Parathyroid adenoma (tissue), 2 donors: Measurements from ENCODE around the gene CCDC91.

ENCODE experiments used
- H2AFZ ChIP-seq: fragments of 300-600 bp; sonication (generic); one replicate; pipeline ENCODE4 v1.7.0; 2017; ENCODE audit warnings: antibody characterized with exemption, mild to moderate bottlenecking
- H3K27ac ChIP-seq: fragments of 300-600 bp; sonication (generic); one replicate; pipeline ENCODE4 v1.7.0; 2017
- H3K27me3 ChIP-seq: fragments of 300-600 bp; sonication (generic); one replicate; pipeline ENCODE4 v1.7.0; 2017; ENCODE audit warnings: low read length; ENCODE audit not compliant: control insufficient read depth, insufficient read depth
- H3K36me3 ChIP-seq: fragments of 300-600 bp; sonication (generic); one replicate; pipeline ENCODE4 v1.7.0; 2017; ENCODE audit warnings: low read length; ENCODE audit not compliant: control insufficient read depth, insufficient read depth
- H3K4me1 ChIP-seq: fragments of 300-600 bp; sonication (generic); one replicate; pipeline ENCODE4 v1.7.0; 2017; ENCODE audit warnings: control low read depth
- H3K4me2 ChIP-seq: fragments of 300-600 bp; sonication (generic); one replicate; pipeline ENCODE4 v1.7.0; 2017; ENCODE audit warnings: low read length
- H3K4me3 ChIP-seq: fragments of 300-600 bp; sonication (generic); one replicate; pipeline ENCODE4 v1.7.0; 2017; ENCODE audit warnings: low read depth, low read length
- H3K79me2 ChIP-seq: fragments of 300-600 bp; sonication (generic); one replicate; pipeline ENCODE4 v1.7.0; 2017; ENCODE audit warnings: control low read depth
- H3K9ac ChIP-seq: fragments of 300-600 bp; sonication (generic); one replicate; pipeline ENCODE4 v1.7.0; 2017; ENCODE audit warnings: mild to moderate bottlenecking
- H3K9me3 ChIP-seq: fragments of 300-600 bp; sonication (generic); one replicate; pipeline ENCODE4 v1.7.0; 2017; ENCODE audit warnings: low read length; ENCODE audit not compliant: control insufficient read depth
- TF ChIP-seq, protein P1 (sequence below): fragments of 300-600 bp; sonication (generic); IDR thresholded peaks from one replicate; pipeline ENCODE4 v1.7.0; 2017; ENCODE audit warnings: antibody characterized with exemption, mild to moderate bottlenecking
- donor health status: primary hyperparathyroidism.

CCDC91 gene

DNA sequence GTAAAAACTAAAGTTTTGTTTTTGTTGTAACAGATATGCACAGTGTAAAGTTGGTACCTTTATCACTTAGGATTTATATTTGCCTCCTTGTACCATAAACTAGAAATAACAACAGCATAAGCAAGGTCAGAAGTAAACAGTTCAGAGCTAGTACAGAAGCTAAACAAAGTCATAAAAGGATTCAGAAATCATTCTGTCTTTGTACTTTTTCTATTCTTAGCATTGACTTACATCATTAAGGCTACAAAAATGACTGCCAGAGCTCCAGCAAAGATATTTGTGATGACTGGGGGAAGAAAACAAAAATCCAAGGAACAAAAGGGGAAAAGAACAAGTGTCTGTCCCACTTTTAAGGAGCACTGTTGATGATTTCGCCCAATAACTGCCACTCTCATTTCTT is 347.2 kb downstream of the CCDC91 start:
- H3K36me3 ChIP-seq: no peaks in the 10 kb centered on the region

DNA sequence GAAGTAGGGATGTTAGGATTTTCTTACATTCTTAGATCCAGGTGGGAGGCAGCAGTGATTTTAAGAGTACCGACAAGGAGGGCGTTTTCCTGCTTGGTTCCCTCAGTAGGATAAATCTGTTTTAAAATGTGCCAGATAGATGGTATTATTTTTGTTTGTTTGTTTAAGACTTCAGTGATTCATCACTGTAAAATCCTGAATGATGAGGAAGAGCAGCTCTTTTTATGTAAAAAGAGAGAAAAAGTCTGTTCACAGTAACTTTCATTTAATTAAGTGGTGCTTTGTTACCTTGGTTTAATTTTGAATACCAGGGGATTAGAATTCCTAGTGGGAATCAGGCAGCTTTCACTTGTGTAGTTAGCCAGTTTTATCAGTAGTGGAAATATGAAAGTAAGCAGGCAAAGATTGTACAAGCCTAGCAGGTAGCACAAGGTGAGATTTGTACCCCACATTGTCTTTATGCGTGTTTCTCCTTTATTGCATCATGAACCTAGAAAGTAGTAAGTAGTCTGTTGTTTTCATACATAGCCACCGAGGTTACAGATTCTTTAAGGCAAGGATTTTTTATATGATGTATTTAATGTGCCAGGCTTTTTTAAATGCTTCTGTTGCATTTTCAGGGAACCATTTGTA is 349.6 kb downstream of the CCDC91 start:
- Histone ChIP-seq H3K9me3 (no peaks in the 10 kb centered on the region), H3K4me1 (no peaks in the 10 kb centered on the region), H3K9ac (no peak overlapping the region), H3K4me2 (no peak overlapping the region), H3K27ac (no peak overlapping the region), H3K79me2 (no peaks in the 10 kb centered on the region), H3K4me3 (no peak overlapping the region), H3K27me3 (no peaks in the 10 kb centered on the region), H3K36me3 (no peaks in the 10 kb centered on the region), H2AFZ (no peak overlapping the region)
- TF ChIP-seq, protein P1, sequence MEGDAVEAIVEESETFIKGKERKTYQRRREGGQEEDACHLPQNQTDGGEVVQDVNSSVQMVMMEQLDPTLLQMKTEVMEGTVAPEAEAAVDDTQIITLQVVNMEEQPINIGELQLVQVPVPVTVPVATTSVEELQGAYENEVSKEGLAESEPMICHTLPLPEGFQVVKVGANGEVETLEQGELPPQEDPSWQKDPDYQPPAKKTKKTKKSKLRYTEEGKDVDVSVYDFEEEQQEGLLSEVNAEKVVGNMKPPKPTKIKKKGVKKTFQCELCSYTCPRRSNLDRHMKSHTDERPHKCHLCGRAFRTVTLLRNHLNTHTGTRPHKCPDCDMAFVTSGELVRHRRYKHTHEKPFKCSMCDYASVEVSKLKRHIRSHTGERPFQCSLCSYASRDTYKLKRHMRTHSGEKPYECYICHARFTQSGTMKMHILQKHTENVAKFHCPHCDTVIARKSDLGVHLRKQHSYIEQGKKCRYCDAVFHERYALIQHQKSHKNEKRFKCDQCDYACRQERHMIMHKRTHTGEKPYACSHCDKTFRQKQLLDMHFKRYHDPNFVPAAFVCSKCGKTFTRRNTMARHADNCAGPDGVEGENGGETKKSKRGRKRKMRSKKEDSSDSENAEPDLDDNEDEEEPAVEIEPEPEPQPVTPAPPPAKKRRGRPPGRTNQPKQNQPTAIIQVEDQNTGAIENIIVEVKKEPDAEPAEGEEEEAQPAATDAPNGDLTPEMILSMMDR: no peak

More for the DNA sequence above, 347.2 kb downstream of the CCDC91 start:
- Histone ChIP-seq H3K79me2 (no peaks in the 10 kb centered on the region), H3K4me1 (no peaks in the 10 kb centered on the region), H3K27ac (no peak overlapping the region), H3K4me2 (no peak overlapping the region), H3K4me3 (no peak overlapping the region), H3K27me3 (no peaks in the 10 kb centered on the region), H3K9me3 (no peaks in the 10 kb centered on the region), H2AFZ (no peak overlapping the region), H3K9ac (no peak overlapping the region)
- TF ChIP-seq, protein P1: no peak

DNA sequence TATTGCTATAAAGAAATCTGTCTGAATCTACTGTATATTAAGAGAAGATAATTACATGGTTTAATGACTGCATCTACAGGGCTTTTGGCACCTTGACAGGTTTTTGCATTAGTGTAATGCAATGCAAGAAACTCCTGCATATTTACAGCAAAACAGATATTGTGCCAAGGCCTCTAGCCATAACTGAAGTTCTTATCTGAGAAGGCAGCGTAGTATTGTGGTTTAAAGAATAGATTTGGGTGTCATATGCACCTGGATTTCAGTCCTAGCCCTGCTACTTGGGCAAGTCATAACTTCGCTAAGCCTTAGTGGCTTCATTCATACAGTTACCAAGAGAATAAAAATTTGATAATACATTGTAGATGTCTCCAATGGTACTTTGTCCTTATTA is 350.1 kb downstream of the CCDC91 start:
- no peak overlapping the region for H3K27ac ChIP-seq
- H2AFZ ChIP-seq: no peak overlapping the region
- no peaks in the 10 kb centered on the region for H3K9me3 ChIP-seq
- H3K36me3 ChIP-seq: no peaks in the 10 kb centered on the region
- H3K79me2 ChIP-seq: no peaks in the 10 kb centered on the region
- H3K4me1 ChIP-seq: no peaks in the 10 kb centered on the region
- no peak overlapping the region for H3K4me2 ChIP-seq
- H3K27me3 ChIP-seq: no peaks in the 10 kb centered on the region
- no peak overlapping the region for H3K9ac ChIP-seq
- TF ChIP-seq, protein P1: no peak
- H3K4me3 ChIP-seq: no peak overlapping the region

DNA sequence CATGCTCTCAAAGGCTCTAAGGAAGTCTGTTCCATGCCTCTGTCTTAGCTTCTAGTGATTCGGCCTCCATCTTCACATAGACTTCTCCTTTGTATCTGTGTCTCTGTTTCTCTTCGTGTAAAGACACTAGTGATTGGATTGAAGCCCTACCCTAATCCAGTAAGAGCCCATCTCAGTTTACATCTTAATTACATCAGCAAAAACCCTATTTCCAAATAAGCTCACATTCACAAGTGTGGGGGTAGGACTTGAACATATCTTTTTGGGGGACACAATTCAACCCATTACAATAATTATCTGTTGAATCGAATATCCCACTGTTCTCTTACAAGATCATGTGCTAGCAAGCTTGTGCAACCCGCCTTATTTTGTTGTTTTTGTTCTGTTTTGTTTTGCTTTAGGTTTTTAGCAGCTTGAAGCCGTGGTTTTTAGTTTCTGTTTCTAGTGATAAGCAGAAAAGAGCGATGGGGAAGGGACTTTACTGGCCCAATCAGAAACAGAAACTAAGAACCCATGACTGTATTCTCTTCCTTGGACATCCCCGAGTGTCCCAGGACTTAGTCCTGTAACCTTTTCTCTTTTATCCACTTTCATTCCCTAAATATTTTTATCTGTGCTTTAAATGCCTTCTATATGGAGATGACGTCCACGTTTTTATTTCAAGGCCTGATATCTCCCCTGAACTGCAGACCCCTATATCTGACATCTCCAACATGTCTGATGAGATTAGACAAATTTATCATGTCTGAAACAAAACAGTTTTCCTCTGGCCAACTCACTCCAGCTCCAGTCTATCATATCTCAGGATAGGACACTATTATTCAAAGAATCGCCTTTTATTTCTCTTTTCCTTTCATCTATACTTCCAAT is 353.0 kb downstream of the CCDC91 start:
- H2AFZ ChIP-seq: no peak overlapping the region
- no peaks in the 10 kb centered on the region for H3K9me3 ChIP-seq
- TF ChIP-seq, protein P1: no peak
- H3K36me3 ChIP-seq: no peaks in the 10 kb centered on the region
- H3K4me1 ChIP-seq: no peaks in the 10 kb centered on the region
- no peak overlapping the region for H3K4me3 ChIP-seq
- H3K4me2 ChIP-seq: no peak overlapping the region
- H3K27me3 ChIP-seq: no peaks in the 10 kb centered on the region
- no peaks in the 10 kb centered on the region for H3K79me2 ChIP-seq
- no peak overlapping the region for H3K27ac ChIP-seq
- no peak overlapping the region for H3K9ac ChIP-seq
